Astrocyte of the spinal cord (primary cell): Measurements from ENCODE around the gene SLC8A1.

ENCODE experiments used
- DNase-seq: peaks from one replicate; pipeline ENCODE4 v3.0.0; 2011; ENCODE audit warnings: low read depth, low spot score
- H3K4me3 ChIP-seq: 2 replicates; pipeline ENCODE4 v1.5.1; 2011; ENCODE audit warnings: low read depth, mild to moderate bottlenecking, low read length, moderate library complexity
- CTCF ChIP-seq: IDR thresholded peaks from 2 replicates; pipeline ENCODE4 v1.5.1; 2012; ENCODE audit warnings: low read depth, mild to moderate bottlenecking, low read length, inconsistent platforms
- in situ Hi-C: cut with HindIII; loops from 2 replicates; pipeline ENCODE4 v1.10.0; 2017; ENCODE audit warnings: low sequenced_read_pairs

Gene SLC8A1

GRCh38 chr2:40452786-40453185 lies 896 bp upstream of the SLC8A1 start:
- in situ Hi-C loops: no loop called here
- no peak for TF ChIP-seq CTCF
- DNase-seq: no peak
- H3K4me3 ChIP-seq: peak overlapping the region; percentile 82

GRCh38 chr2:40450796-40451430 lies 977 bp downstream of the SLC8A1 start:
- peak overlapping the region; percentile 82 for H3K4me3 ChIP-seq
- no peak for TF ChIP-seq CTCF
- in situ Hi-C loops: no loop called here
- DNase-seq: peak; percentile 84

- DNase-seq: peak; percentile 78
Observed at GRCh38 chr2:40450066-40450795, 1.7 kb downstream of the SLC8A1 start.

GRCh38 chr2:40448476-40449079 lies 3.3 kb downstream of the SLC8A1 start:
- H3K4me3 ChIP-seq: no peak overlapping the region
- DNase-seq: no peak
- in situ Hi-C loops: no loop called here
- peak; percentile 74 for TF ChIP-seq CTCF

More at GRCh38 chr2:40450066-40450795, 1.7 kb downstream of the SLC8A1 start:
- H3K4me3 ChIP-seq: peak overlapping the region; percentile 82
- in situ Hi-C loops: no loop called here
- TF ChIP-seq CTCF: no peak

- no peak for TF ChIP-seq CTCF
- no peak for DNase-seq
- in situ Hi-C loops: no loop called here
- H3K4me3 ChIP-seq: no peak overlapping the region
Observed at GRCh38 chr2:40445467-40445866, 6.4 kb downstream of the SLC8A1 start.

- in situ Hi-C loops: no loop called here
- TF ChIP-seq CTCF: no peak
- H3K4me3 ChIP-seq: no peak overlapping the region
- no peak for DNase-seq
Observed at GRCh38 chr2:40440835-40441234, 11.1 kb downstream of the SLC8A1 start.
